Sigmoid colon (tissue), 3 donors: ENCODE results near the gene TAS1R1.

ENCODE experiments used
- CTCF ChIP-seq, 4 experiments: fragments of 450-650 bp in 3 of 4; fragments of 200-600 bp in 1 of 4; IDR thresholded peaks; one replicate each; pipeline ENCODE4 v1.5.1; 2016 to 2019; ENCODE audit warnings: antibody characterized with exemption in 4 of 4, mild to moderate bottlenecking in 3 of 4, moderate library complexity in 2 of 4
- POLR2A ChIP-seq, 2 donors: fragments of 450-650 bp; IDR thresholded peaks; one replicate each; pipeline ENCODE4 v1.6.1; 2016; ENCODE audit warnings: antibody characterized with exemption in 2 of 2, mild to moderate bottlenecking in 2 of 2, moderate library complexity in 2 of 2

GRCh38 chr1:6624710-6625583, 69.8 kb downstream of the TAS1R1 start, which contains the start of gene THAP3:
- TF ChIP-seq CTCF (IDR thresholded peaks at IDR 0.05) (no peak), POLR2A (IDR thresholded peaks at IDR 0.05) (no peak)
